ENCODE data around the gene CTLA4.

The CTLA4 gene

GRCh38 chr2:203889944-203890343 lies 22.4 kb downstream of the CTLA4 start:
- in situ Hi-C loops (cut with MboI; ENCODE audit: low sequenced_read_pairs) = no loop called here

GRCh38 chr2:203890733-203891132 lies 23.2 kb downstream of the CTLA4 start:
- in situ Hi-C loops (cut with MboI; ENCODE audit: low sequenced_read_pairs) = no loop called here

- in situ Hi-C loops (cut with MboI; ENCODE audit: low sequenced_read_pairs) = no loop called here
These were observed 23.9 kb downstream of the CTLA4 start for GRCh38 chr2:203891474-203891873.

- in situ Hi-C loops (cut with MboI; ENCODE audit: low sequenced_read_pairs) = no loop called here
These were observed 24.6 kb downstream of the CTLA4 start for GRCh38 chr2:203892207-203892606.

- in situ Hi-C loops (cut with MboI; ENCODE audit: low sequenced_read_pairs) = no loop called here
These were observed 25.8 kb downstream of the CTLA4 start for GRCh38 chr2:203893401-203893800.

- in situ Hi-C loops (cut with MboI; ENCODE audit: low sequenced_read_pairs) = no loop called here
These were observed 26.3 kb downstream of the CTLA4 start for GRCh38 chr2:203893840-203894239.

GRCh38 chr2:203894262-203894661 lies 26.7 kb downstream of the CTLA4 start:
- in situ Hi-C loops (cut with MboI; ENCODE audit: low sequenced_read_pairs) = no loop called here

- in situ Hi-C loops (cut with MboI; ENCODE audit: low sequenced_read_pairs) = no loop called here
These were observed 30.0 kb downstream of the CTLA4 start for GRCh38 chr2:203897544-203897943.

GRCh38 chr2:203898657-203899056 lies 31.1 kb downstream of the CTLA4 start:
- in situ Hi-C loops (cut with MboI; ENCODE audit: low sequenced_read_pairs) = no loop called here

- in situ Hi-C loops (cut with MboI; ENCODE audit: low sequenced_read_pairs) = no loop called here
These were observed 32.7 kb downstream of the CTLA4 start for GRCh38 chr2:203900253-203900652.

- in situ Hi-C loops (cut with MboI; ENCODE audit: low sequenced_read_pairs) = no loop called here
These were observed 36.5 kb downstream of the CTLA4 start for GRCh38 chr2:203904022-203904421.

GRCh38 chr2:203905656-203906055 lies 38.1 kb downstream of the CTLA4 start:
- in situ Hi-C loops (cut with MboI; ENCODE audit: low sequenced_read_pairs) = no loop called here

GRCh38 chr2:203908066-203908796 lies 40.7 kb downstream of the CTLA4 start:
- in situ Hi-C loops (cut with MboI; ENCODE audit: low sequenced_read_pairs) = no loop called here

- in situ Hi-C loops (cut with MboI; ENCODE audit: low sequenced_read_pairs) = no loop called here
These were observed 41.2 kb downstream of the CTLA4 start for GRCh38 chr2:203908797-203909185.

- in situ Hi-C loops (cut with MboI; ENCODE audit: low sequenced_read_pairs) = no loop called here
These were observed 41.8 kb downstream of the CTLA4 start for GRCh38 chr2:203909261-203909967.

GRCh38 chr2:203909974-203910373 lies 42.4 kb downstream of the CTLA4 start:
- in situ Hi-C loops (cut with MboI; ENCODE audit: low sequenced_read_pairs) = no loop called here

GRCh38 chr2:203913947-203914346 lies 46.4 kb downstream of the CTLA4 start:
- in situ Hi-C loops (cut with MboI; ENCODE audit: low sequenced_read_pairs) = no loop called here

- in situ Hi-C loops (cut with MboI; ENCODE audit: low sequenced_read_pairs) = no loop called here
These were observed 47.1 kb downstream of the CTLA4 start for GRCh38 chr2:203914546-203915182.

GRCh38 chr2:203915256-203915655 lies 47.7 kb downstream of the CTLA4 start:
- in situ Hi-C loops (cut with MboI; ENCODE audit: low sequenced_read_pairs) = no loop called here

- in situ Hi-C loops (cut with MboI; ENCODE audit: low sequenced_read_pairs) = no loop called here
These were observed 49.2 kb downstream of the CTLA4 start for GRCh38 chr2:203916756-203917155.

GRCh38 chr2:203918264-203918663 lies 50.7 kb downstream of the CTLA4 start:
- in situ Hi-C loops (cut with MboI; ENCODE audit: low sequenced_read_pairs) = no loop called here

- in situ Hi-C loops (cut with MboI; ENCODE audit: low sequenced_read_pairs) = no loop called here
These were observed 51.3 kb downstream of the CTLA4 start for GRCh38 chr2:203918839-203919238.
